BE2C (cell line): ENCODE results near the gene RNPEPL1.
A peak's percentile ranks its signal among the peaks of the same experiment; 100 is the strongest.

Experiments
- DNase-seq: peaks from one replicate; pipeline ENCODE4 v3.0.0-alpha.2; 2020
- H3K27me3 ChIP-seq: fragments of 250-450 bp; sonication (Bioruptor Pico); 2 replicates; pipeline ENCODE4 v1.5.1; 2020; ENCODE audit warnings: mild to moderate bottlenecking
- H3K36me3 ChIP-seq: fragments of 250-450 bp; sonication (Bioruptor Pico); 2 replicates; pipeline ENCODE4 v1.5.1; 2020; ENCODE audit warnings: mild to moderate bottlenecking
- H3K4me1 ChIP-seq: fragments of 250-450 bp; sonication (Bioruptor Pico); 2 replicates; pipeline ENCODE4 v1.5.1; 2020
- H3K4me3 ChIP-seq: 2 replicates; pipeline ENCODE4 v1.5.1; 2011; ENCODE audit warnings: low read depth, low read length
- H3K9me3 ChIP-seq: fragments of 250-450 bp; sonication (Bioruptor Pico); 2 replicates; pipeline ENCODE4 v1.5.1; 2020
- CTCF ChIP-seq: IDR thresholded peaks from 2 replicates; pipeline ENCODE4 v1.5.1; 2012; ENCODE audit warnings: mild to moderate bottlenecking, low read depth, low read length

RNPEPL1 gene

GRCh38 chr2:240583774-240584173 lies 15.5 kb downstream of the RNPEPL1 start:
- no peaks in the 10 kb centered on the region for H3K9me3 ChIP-seq
- no peak for DNase-seq
- no peaks in the 10 kb centered on the region for H3K4me1 ChIP-seq
- H3K36me3 ChIP-seq: peaks cover 2% of the 10 kb centered on the region; the same call in 1 of the 2 replicates
- TF ChIP-seq CTCF: no peak
- H3K27me3 ChIP-seq: no peaks in the 10 kb centered on the region
- H3K4me3 ChIP-seq: no peak overlapping the region

GRCh38 chr2:240584486-240585031 lies 16.3 kb downstream of the RNPEPL1 start:
- no peak for DNase-seq
- no peak for TF ChIP-seq CTCF
- Histone ChIP-seq H3K27me3 (no peaks in the 10 kb centered on the region), H3K36me3 (no peaks in the 10 kb centered on the region), H3K4me1 (no peaks in the 10 kb centered on the region), H3K9me3 (no peaks in the 10 kb centered on the region), H3K4me3 (no peak overlapping the region)

- no peaks in the 10 kb centered on the region for H3K36me3 ChIP-seq
- H3K4me3 ChIP-seq: peak overlapping the region; percentile 99
- no peak for DNase-seq
- no peaks in the 10 kb centered on the region for H3K9me3 ChIP-seq
- no peak for TF ChIP-seq CTCF
- no peaks in the 10 kb centered on the region for H3K27me3 ChIP-seq
- H3K4me1 ChIP-seq: no peaks in the 10 kb centered on the region
Observed at GRCh38 chr2:240585101-240585500, 16.8 kb downstream of the RNPEPL1 start.

- DNase-seq: no peak
- no peak for TF ChIP-seq CTCF
- Histone ChIP-seq H3K4me3 (peak overlapping the region; percentile 99), H3K4me1 (no peaks in the 10 kb centered on the region), H3K9me3 (no peaks in the 10 kb centered on the region), H3K36me3 (no peaks in the 10 kb centered on the region), H3K27me3 (no peaks in the 10 kb centered on the region)
Observed at GRCh38 chr2:240585681-240586197, 17.5 kb downstream of the RNPEPL1 start.

GRCh38 chr2:240586198-240586918 lies 18.1 kb downstream of the RNPEPL1 start, which contains the start of gene CAPN10:
TSS of gene CAPN10 (plus strand) at chr2:240586734. CDS start at chr2:240586912, 178 bp downstream.
- Histone ChIP-seq H3K36me3 (no peaks in the 10 kb centered on the region), H3K27me3 (no peaks in the 10 kb centered on the region), H3K9me3 (no peaks in the 10 kb centered on the region), H3K4me1 (no peaks in the 10 kb centered on the region), H3K4me3 (peak within 1 kb of the TSS; percentile 99)
- TF ChIP-seq CTCF: no peak
- DNase-seq: peak; percentile 99
